Stimulated activated naive CD4-positive, alpha-beta T cell (primary cell): ENCODE data around the gene ST3GAL3.

ENCODE experiments used
- DNase-seq, 6 experiments: peaks; one replicate each; lab custom pipeline; 2025; lab: John Stamatoyannopoulos, UW

The ST3GAL3 gene, protein sequence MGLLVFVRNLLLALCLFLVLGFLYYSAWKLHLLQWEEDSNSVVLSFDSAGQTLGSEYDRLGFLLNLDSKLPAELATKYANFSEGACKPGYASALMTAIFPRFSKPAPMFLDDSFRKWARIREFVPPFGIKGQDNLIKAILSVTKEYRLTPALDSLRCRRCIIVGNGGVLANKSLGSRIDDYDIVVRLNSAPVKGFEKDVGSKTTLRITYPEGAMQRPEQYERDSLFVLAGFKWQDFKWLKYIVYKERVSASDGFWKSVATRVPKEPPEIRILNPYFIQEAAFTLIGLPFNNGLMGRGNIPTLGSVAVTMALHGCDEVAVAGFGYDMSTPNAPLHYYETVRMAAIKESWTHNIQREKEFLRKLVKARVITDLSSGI

GRCh38 chr1:43707190-43708001 is at the start of gene ST3GAL3:
ST3GAL3 (plus strand) TSS chr1:43707536; CDS start chr1:43736263, 28,727 bp downstream.
- DNase-seq: peak; percentile 82 to 88 (median 86)

- DNase-seq: no peak
These were observed 47.8 kb upstream of the ST3GAL3 start for GRCh38 chr1:43659212-43660166.

DNA sequence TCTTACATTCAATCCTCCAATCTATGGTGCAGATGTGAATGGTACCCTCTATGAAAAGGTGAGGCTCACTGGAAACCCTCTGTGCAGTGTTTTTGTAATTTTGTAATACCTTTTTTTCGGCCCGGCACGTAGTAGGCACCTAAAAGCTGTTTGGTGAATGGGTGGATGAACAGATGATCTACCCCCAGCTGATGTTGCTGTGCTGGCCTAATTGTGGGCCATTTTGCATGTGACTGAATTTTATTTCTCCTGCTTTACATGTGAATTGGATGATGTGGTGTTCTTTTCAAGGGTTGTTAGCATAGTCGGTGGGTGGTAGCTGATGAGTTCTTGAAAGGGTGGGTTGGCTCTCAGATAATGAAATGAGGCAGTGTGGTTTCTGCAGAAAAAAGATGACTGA is 47.0 kb upstream of the ST3GAL3 start:
- DNase-seq: no peak

DNA sequence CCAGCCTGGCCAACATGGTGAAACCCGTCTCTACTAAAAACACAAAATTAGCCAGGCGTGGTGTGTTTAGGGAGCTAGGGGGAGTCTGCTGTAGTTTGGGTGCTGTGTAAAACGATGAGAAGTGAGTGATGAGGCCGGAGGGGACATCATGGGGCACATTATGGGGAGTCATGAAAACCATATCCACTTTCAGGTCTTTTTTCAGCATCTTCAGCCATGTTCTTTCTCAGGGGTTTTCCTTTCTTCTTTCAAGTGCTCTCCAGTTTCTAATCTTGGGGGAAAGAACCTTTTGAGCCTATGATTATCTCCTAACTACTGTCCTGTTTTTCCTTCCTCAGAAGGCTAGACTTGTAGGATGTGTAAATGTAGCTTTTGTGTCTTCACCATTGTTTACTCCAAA is 43.0 kb upstream of the ST3GAL3 start:
- DNase-seq: no peak

DNA sequence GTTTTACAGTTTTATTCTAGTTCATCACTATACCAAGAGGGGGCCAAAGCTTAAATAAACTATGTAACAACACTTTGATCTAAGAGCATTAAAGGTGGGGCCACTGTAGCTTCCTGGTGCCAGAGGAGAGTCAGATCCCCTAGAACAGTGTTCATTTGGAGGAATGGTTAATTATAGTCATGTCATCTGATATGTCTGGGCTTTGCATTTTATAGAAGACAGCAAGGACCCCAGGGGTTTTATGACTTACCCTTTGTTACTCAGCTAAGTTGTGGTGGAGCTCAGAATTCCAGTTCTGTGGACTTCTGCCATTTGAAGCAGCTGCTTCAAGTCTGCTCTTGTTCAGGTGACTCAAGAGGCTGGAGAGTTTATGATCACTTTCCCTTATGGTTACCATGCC is 40.7 kb upstream of the ST3GAL3 start:
- DNase-seq: no peak

DNA sequence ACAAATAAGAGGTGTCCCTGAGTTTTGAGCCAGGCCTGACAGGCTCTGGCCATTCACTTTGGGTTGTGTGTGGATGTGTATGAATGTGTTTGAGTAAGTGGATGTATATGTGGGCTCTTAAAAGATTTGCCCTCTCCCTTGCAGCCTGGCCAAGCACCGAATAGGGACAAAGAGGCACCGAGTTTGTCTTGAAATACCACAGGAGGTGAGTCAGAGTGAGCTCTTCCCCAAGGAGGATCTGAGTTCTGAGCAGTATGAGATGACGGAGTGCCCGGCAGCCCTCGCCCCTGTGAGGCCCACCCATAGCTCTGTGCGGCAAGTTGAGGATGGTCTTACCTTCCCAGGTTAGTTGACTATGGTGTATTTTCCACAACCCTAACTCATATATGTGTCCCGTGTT is 38.4 kb upstream of the ST3GAL3 start:
- DNase-seq: no peak

DNA sequence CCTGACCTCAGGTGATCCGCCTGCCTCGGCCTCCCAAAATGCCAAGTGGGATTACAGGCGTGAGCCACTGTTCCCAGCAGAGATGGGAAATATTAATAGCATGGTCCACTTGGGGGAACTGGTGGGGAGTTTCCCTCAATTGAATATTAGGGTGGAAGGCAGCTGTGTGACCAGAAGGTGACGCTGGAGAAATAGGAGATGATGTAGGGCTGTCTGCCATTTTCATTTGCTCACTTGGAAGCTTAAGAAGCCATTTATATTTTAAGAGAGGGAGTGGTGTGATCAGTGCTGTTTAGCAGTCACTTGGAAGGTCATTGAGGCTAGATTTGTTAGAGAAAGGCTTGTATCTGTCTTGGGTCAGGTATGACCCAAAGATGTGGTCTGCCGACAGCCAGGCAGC is 37.5 kb upstream of the ST3GAL3 start:
- no peak for DNase-seq

GRCh38 chr1:43671193-43671592 is 36.1 kb upstream of the ST3GAL3 start:
- no peak for DNase-seq

DNA sequence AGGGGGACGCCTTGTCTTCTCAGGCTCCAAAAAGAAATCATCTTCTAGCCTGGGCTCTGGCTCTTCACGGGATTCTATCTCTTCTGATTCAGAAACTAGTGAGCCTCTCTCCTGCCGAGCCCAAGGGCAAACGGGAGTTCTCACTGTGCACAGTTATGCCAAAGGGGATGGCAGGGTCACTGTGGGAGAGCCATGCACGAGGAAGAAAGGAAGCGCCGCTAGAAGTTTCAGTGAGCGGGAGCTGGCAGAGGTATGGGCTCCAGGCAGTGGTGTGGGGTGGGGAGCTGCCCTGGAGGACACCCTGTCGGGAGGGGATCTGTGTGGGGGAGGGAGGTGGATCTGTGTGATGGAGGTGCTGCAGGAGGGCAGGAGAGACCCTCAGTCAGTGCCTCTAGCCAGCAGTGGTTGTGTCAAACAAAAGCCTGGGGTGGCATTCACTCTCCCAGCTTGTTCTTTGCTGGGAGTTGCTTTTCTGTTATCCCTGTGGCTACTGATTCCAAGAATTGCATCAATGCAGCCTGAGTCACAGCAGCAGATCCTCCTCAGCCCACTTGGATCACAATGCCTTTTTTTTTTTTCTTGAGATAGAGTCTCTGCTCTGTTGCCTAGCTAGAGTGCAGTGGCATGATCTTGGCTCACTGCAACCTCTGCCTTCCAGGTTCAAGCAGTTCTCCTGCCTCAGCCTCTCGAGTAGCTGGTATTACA is 35.6 kb upstream of the ST3GAL3 start:
- DNase-seq: no peak

DNA sequence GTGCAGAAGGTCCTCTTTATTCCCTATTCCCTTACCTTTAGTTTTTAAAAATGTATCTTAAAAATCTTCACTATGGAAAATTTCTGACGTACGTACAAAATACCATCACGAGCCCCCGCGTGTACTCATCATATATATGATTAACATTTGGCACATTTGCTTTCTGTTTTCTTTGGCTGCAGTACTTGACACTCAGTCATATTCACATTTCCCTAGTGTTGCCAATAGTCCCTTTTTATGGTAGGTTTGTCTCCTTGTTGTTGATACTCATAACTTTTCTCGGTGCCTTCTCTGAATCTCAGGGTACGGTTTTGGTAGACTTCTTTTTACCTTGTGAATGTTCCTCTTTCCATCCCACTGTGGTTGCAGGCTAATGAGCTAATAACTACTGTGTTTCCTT is 34.1 kb upstream of the ST3GAL3 start:
- DNase-seq: no peak

DNA sequence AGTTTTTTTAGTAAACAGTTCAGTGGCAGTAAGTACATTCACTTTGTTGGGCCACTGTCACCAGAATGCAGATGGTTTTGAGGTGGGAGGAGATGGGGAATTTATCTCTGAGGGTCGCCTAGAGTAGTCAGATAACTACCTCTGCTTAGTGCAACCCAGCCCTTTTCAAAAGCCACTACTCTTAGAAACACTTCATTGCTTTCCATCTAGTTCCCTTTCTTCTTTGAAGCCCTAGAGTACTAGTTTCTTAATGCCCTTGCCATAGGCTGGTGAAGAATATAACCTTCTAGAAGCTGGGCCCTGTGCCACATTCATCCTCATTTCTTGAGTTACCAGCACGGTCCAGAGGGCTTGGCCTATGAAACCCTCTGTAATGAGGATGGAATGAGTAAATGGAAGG is 28.4 kb upstream of the ST3GAL3 start:
- no peak for DNase-seq

DNA sequence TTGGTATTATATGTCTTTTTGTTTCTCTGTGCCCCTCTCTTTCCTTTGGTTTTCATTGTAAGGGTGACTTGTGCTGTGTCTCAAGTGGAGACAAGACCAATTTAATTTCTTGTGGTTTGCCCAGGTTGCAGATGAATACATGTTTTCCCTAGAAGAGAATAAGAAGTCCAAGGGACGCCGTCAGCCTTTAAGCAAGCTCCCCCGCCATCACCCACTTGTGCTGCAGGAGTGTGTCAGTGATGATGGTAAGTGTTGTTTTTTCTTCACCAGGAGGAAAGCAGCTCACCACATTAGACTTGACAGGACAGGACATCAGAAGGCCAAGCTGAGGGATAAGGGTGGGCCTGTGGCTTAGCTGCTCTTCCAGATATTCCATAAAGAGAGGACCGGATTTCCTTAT is 23.8 kb upstream of the ST3GAL3 start:
- no peak for DNase-seq

- DNase-seq: no peak
These were observed 20.5 kb upstream of the ST3GAL3 start for GRCh38 chr1:43686801-43687200.

- DNase-seq: no peak
These were observed 19.8 kb upstream of the ST3GAL3 start for GRCh38 chr1:43687301-43688108.

GRCh38 chr1:43688109-43688387 is 19.3 kb upstream of the ST3GAL3 start:
- no peak for DNase-seq

- no peak for DNase-seq
These were observed 18.7 kb upstream of the ST3GAL3 start for GRCh38 chr1:43688594-43689000.

DNA sequence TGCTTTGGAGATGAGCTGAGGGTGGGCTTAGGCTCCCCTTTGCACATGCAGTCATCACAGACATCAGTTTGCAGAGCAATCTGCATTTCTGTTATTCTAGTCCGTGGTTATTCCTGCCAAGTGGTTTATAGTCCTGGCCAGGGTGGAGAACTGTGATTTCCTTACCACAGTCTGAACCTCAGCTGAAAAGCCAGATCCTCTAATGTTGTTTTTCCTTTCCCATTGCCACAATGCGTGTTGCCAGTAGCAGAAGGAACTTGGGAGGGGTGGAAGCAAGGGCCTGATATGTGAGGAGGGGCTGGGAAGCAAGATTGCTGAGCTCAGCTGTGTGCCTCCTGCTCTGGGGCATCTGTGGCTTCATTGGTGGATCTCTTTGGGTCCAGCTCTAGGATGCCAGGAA is 18.0 kb upstream of the ST3GAL3 start:
- no peak for DNase-seq

DNA sequence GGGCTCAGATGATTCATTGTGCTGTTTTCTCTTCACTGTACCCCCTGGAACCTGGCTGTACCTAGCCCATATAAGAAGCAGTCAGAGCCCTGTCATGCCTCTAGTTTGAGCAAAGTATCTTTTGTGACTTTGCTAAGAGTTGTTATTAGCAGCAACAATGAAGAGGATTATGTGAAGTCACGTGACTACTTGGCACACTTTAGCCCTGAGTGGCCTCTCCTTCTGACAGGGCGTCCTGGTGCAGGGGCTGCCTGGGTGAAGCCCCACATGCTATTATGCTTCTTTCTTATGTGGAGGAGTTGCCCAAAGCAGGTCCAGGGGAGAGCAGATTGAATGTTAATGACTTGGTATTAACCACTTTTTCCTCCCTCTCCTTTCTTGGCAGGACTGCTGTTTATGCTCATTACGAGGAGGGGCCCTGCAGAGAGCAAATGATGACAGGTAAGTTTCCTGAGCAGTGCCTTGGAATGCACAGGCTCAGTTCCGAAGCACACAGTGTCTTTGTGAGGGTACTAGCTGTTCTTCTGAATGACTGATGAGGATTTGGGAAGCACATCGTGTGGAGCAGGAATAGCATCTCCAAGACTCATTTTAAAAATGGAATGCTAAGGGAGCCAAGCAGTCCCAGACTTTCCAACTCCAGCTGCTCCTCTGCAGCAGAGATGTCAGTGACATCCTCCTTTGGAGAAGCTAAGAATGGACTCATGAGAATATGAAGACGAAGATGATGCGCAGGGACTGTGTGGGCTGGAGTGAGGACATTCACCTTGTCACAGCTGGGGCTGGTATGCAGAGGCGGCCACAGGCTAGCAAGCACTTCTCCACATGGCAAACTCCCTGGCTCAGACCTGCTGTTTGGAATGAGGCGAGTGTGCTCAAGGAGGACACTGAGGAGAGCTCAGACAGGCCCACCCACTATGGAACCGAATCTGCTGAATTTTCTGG is 15.2 kb upstream of the ST3GAL3 start:
- no peak for DNase-seq

DNA sequence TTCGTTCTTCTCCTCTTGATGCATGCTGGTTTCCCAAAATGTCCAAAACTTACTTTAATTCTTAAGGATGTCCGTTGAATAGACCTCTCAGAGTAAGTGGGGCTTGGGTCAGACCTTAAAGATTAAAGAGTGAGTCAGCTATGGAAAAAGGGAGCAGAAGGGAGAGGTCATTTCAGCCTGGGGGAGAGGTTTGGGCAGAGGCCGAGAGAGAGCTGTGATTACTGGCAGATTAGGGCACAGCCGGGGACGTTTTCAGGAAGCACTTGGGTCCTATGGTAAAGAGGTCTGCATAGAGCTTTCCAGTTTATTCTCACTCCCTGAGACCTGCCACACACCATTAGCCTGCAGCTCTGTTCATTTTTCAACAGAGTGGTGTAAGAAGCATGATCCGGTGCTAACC is 14.0 kb upstream of the ST3GAL3 start:
- DNase-seq: no peak

DNA sequence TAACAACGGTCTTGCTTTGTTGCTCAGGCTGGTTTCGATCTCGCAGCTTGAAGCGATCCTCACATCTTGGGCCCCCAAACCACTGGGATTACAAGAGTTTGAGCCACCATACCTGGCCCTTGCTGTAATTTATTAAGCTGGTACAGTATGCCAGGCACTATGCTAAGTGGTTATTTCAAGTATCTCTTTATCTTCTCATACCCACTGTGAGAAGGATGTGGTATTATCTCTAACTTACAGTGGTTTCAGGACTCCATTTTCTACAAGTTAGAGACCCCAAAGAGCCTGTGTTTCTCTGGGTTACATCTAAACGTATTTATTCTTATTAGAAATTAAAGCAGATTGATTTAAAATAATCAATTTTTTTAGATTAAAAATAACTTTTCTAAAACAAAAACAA is 8.1 kb upstream of the ST3GAL3 start:
- no peak for DNase-seq
